HepG2 (cell line): Measurements from ENCODE around the gene ONECUT3. TPM values are rescaled to one million over a fixed set of nuclear protein-coding genes. Genes with fewer than 3 reads are reported as not detected.

Experiments used
- ATAC-seq: fragments of 200-7000 bp; cut with Tn5 transposase; 3 replicates; pipeline ENCODE4 v1.9.1; 2020; ENCODE audit warnings: mild to moderate bottlenecking, moderate library complexity
- BruUV-seq: library from RNA; stranded (reverse); fragments of 400-500 nt; replicated peaks from 2 replicates; lab custom pipeline; 2021; lab: Mats Ljungman, UMichigan
- CTCF ChIA-PET: fragments of 300-600 bp; formaldehyde crosslinking; extraction: SDS; loops from one replicate; lab custom pipeline; 2021; ENCODE audit warnings: low total read pairs, inconsistent platforms, low intra/inter-chr PET ratio; lab: Yijun Ruan, JAX
- POLR2A ChIA-PET: fragments of 350-600 bp; sonication (Branson Sonifier 250); formaldehyde crosslinking; loops from one replicate; lab custom pipeline; 2020; ENCODE audit warnings: antibody characterized with exemption, inconsistent platforms; lab: Yijun Ruan, JAX
- DNase-seq: peaks from one replicate; pipeline ENCODE4 v3.0.0-alpha.2; 2015; ENCODE audit warnings: low spot score
- FAIRE-seq: peaks from 3 replicates; lab custom pipeline; 2011; peaks lifted over from hg19 to GRCh38; lab: Jason Lieb, UNC
- H2AFZ ChIP-seq: one replicate; pipeline ENCODE4 v1.6.1; 2011; ENCODE audit warnings: low read length, inconsistent platforms
- H3K27ac ChIP-seq: fragments of 300-600 bp; 3 replicates; pipeline ENCODE4 v1.8.0; 2011; ENCODE audit warnings: mixed run types, mild to moderate bottlenecking, mixed read lengths, low read length, inconsistent platforms; ENCODE audit not compliant: insufficient read depth; ENCODE audit errors: extremely low read length
- H3K27me3 ChIP-seq, 2 experiments: fragments of 200-600 bp in 1 of 2; 2 replicates in 1 of 2; 3 replicates in 1 of 2; pipeline versions ENCODE4 v1.6.0 to v1.8.0; 2011; ENCODE audit warnings: low read length in 2 of 2, mild to moderate bottlenecking in 2 of 2, moderate library complexity in 2 of 2, inconsistent platforms in 1 of 2; ENCODE audit not compliant: insufficient read depth in 2 of 2, control insufficient read depth in 1 of 2
- H3K36me3 ChIP-seq, 2 experiments: fragments of 200-600 bp in 1 of 2; replicated peaks in 1 of 2; 2 replicates in 1 of 2; 3 replicates in 1 of 2; pipeline versions ENCODE4 v1.5.1 to v1.8.0; 2011; ENCODE audit warnings: low read length in 2 of 2, inconsistent platforms in 1 of 2; ENCODE audit not compliant: insufficient read depth in 2 of 2, control insufficient read depth in 1 of 2
- H3K4me1 ChIP-seq: 2 replicates; pipeline ENCODE4 v1.5.1; 2012; ENCODE audit warnings: low read length, inconsistent platforms; ENCODE audit not compliant: insufficient read depth
- H3K4me2 ChIP-seq: 2 replicates; pipeline ENCODE4 v1.6.0; 2011; ENCODE audit warnings: low read depth, low read length, inconsistent platforms
- H3K4me3 ChIP-seq, 3 experiments: fragments of 200-600 bp in 1 of 3; sonication (generic), shearing (Covaris generic) in 1 of 3; replicated peaks in 1 of 3; 2 replicates each; pipeline ENCODE4 v1.5.1; 2011 to 2016; ENCODE audit warnings: low read length in 3 of 3, inconsistent platforms in 2 of 3, low read depth in 2 of 3, mild to moderate bottlenecking in 2 of 3, control low read depth in 1 of 3, mixed read lengths in 1 of 3; ENCODE audit not compliant: insufficient read depth in 1 of 3
- H3K79me2 ChIP-seq: one replicate; pipeline ENCODE4 v1.6.1; 2011; ENCODE audit warnings: low read length, inconsistent platforms; ENCODE audit not compliant: insufficient read depth
- H3K9ac ChIP-seq: 2 replicates; pipeline ENCODE4 v1.6.0; 2011; ENCODE audit warnings: mild to moderate bottlenecking, low read depth, low read length, inconsistent platforms; ENCODE audit not compliant: insufficient read depth
- H3K9me3 ChIP-seq: 2 replicates; pipeline ENCODE4 v1.5.1; 2012; ENCODE audit warnings: mild to moderate bottlenecking, low read length
- H4K20me1 ChIP-seq: 2 replicates; pipeline ENCODE4 v1.6.0; 2011; ENCODE audit warnings: inconsistent platforms, mild to moderate bottlenecking, low read length, moderate library complexity; ENCODE audit not compliant: insufficient read depth
- AGO2 ChIP-seq: fragments of 200-400 bp; formaldehyde crosslinking; optimal IDR thresholded peaks from 2 replicates; pipeline ENCODE3; 2017; ENCODE audit warnings: mild to moderate bottlenecking, low read depth, low read length, moderate library complexity
- RBM22 ChIP-seq: fragments of 200-400 bp; formaldehyde crosslinking; optimal IDR thresholded peaks from 2 replicates; pipeline ENCODE3; 2017; ENCODE audit warnings: mild to moderate bottlenecking, low read length, moderate library complexity
- WGBS: methylation state at CpG from one replicate; pipeline ENCODE4 v1.1.6; 2017; ENCODE audit warnings: low lambda C conversion rate; 5-methylcytosine and 5-hydroxymethylcytosine counted together
- in situ Hi-C: cut with HindIII; loops from 2 replicates; pipeline ENCODE4 v1.10.0; 2017; ENCODE audit warnings: low pct_unique_long_range_greater_than_20kb; ENCODE audit not compliant: extremely low pct_ligation_motif_present
- intact Hi-C: fragments of 100-400 bp; cut with micrococcal nuclease; formaldehyde crosslinking; loops from one replicate; pipeline ENCODE4 v1.10.0; 2022; ENCODE audit not compliant: unreplicated experiment
- polyA plus RNA-seq, 8 experiments: library from polyadenylated mRNA; depleted of rRNA in 3 of 8; stranded (reverse) in 7 of 8; unstranded in 1 of 8; fragments of >200 nt; fragmentation: Illumina TruSeq in 4 of 8; extraction: Trizol in 4 of 8; gene quantifications; 2 replicates each; pipeline versions ENCODE4 v1.2.1 to v1.2.3, GENCODE V29; 2011 to 2016; ENCODE audit warnings: low read depth in 4 of 8, missing spikeins in 1 of 8, mixed read lengths in 1 of 8; ENCODE audit not compliant: insufficient read depth in 1 of 8
- total RNA-seq, 5 experiments: library from RNA; depleted of rRNA; stranded (reverse); fragments of >200 nt; fragmentation: Illumina TruSeq; extraction: Trizol; gene quantifications; 2 replicates each; pipeline ENCODE4 v1.2.3, GENCODE V29; 2016; ENCODE audit warnings: low read depth in 1 of 5
- TF ChIP-seq, protein P1 (sequence below): sonication (generic); formaldehyde crosslinking; IDR thresholded peaks from 2 replicates; pipeline ENCODE4 v1.4.0; 2020; ENCODE audit warnings: mild to moderate bottlenecking, low read depth, missing genetic modification reagents
- TF ChIP-seq, protein P2 (sequence below): sonication (generic); formaldehyde crosslinking; IDR thresholded peaks from 2 replicates; pipeline ENCODE4 v1.4.0; 2020; ENCODE audit warnings: missing genetic modification reagents

The ONECUT3 gene
- total and polyA plus RNA-seq, 2 of the 13 experiments (the other 11 are each of a cell fraction or from before 2014, with no cell fraction given) = under 0.01 TPM; not detected in 1

DNA sequence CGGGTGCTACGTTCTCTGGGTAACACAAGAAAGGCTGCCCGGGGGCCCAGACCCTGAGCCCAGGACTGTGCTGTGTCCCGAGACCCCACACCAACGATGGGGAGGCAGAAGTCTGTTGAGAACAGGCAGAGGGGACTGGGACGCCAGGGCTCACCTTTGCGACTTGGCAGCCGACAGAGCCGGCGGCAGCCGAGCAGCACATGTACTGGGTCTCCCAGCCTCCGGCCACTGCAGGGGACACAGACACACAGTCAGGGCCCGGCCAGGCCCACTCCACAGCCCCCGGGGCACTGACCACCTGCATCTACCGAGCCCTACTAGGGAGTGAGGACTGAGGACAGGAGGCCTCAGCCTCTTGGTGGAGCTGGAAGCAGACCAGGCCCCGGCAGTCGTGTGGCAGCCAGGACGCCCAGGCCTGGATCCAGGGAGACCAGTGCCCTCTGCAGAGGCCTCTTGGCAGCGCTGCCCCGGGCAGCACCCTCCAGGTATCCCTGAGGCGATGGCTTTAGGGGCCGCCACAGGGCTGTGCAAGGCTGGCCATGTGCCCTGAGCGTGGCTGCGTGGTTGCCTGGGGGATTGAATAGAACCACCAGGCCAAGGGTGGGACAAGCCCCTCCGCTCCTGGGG is 64.4 kb downstream of the ONECUT3 start:
- WGBS = 98% methylated on average over 10 of the region's 25 CpGs
- Histone ChIP-seq H3K4me3 (no peak overlapping the region), H3K9ac (no peak overlapping the region), H4K20me1 (no peaks in the 10 kb centered on the region), H3K27ac (no peak overlapping the region), H3K9me3 (no peaks in the 10 kb centered on the region), H3K4me2 (no peak overlapping the region), H3K27me3 (no peaks in the 10 kb centered on the region), H3K4me1 (peaks cover 12% of the 10 kb centered on the region), H3K36me3 (peaks cover 32 to 41% of the 10 kb centered on the region in 2 experiments)
- ChIA-PET POLR2A (no interaction called here), CTCF (no interaction called here)
- intact Hi-C loops = no loop called here
- DNase-seq (no peak), ATAC-seq (no peak), FAIRE-seq (no peak)
- BruUV-seq = no TSS peak
- in situ Hi-C loops = no loop called here
- TF ChIP-seq RBM22 = peak; percentile 44
- TF ChIP-seq, protein P1, sequence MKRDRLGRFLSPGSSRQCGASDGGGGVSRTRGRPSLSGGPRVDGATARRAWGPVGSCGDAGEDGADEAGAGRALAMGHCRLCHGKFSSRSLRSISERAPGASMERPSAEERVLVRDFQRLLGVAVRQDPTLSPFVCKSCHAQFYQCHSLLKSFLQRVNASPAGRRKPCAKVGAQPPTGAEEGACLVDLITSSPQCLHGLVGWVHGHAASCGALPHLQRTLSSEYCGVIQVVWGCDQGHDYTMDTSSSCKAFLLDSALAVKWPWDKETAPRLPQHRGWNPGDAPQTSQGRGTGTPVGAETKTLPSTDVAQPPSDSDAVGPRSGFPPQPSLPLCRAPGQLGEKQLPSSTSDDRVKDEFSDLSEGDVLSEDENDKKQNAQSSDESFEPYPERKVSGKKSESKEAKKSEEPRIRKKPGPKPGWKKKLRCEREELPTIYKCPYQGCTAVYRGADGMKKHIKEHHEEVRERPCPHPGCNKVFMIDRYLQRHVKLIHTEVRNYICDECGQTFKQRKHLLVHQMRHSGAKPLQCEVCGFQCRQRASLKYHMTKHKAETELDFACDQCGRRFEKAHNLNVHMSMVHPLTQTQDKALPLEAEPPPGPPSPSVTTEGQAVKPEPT (CRISPR knock-in tag) = no peak
- TF ChIP-seq, all 625 proteins: peak for 1
- no peak overlapping the region for H2AFZ ChIP-seq
- H3K79me2 ChIP-seq = no peaks in the 10 kb centered on the region

DNA sequence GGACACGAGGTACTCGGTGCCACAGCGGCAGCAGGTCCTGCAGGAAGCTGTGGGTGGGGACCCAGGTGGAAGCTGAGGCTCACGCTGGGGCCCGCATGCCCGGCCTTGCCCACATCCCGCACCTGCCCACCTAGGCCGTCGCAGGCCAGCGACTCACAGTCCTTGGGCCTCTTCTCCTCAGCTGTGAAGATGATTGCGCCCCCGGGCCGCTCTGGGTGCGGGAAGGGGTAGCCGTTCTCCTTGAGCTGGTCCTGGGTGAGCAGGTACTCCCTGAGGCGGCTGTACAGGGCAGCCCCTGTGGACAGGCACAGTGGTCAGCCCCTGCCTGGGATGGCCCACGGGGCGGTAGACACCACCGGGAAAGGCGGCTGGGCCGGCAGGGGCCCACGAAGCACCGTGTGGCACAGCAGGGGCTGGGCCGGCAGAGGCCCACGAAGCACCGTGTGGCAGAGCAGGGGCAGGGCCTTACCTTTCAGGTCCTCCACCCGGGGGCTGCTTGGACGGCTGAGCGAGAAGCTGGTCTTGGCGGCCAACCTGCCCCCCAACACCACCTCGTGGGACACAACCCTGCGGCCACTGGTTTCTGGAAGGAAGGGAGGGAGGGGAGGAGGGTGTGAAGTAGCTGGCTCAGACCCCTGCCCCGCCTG is 65.4 kb downstream of the ONECUT3 start:
- BruUV-seq = no TSS peak
- Histone ChIP-seq H3K9ac (no peak overlapping the region), H3K79me2 (no peaks in the 10 kb centered on the region), H3K27ac (no peak overlapping the region), H3K9me3 (no peaks in the 10 kb centered on the region), H2AFZ (no peak overlapping the region), H4K20me1 (no peaks in the 10 kb centered on the region), H3K27me3 (no peaks in the 10 kb centered on the region), H3K4me1 (peaks cover 5% of the 10 kb centered on the region), H3K4me3 (no peak overlapping the region), H3K4me2 (no peak overlapping the region), H3K36me3 (peaks cover 35 to 47% of the 10 kb centered on the region in 2 experiments)
- DNase-seq (no peak), FAIRE-seq (no peak), ATAC-seq (no peak)
- POLR2A ChIA-PET = no interaction called here
- in situ Hi-C loops = no loop called here
- CTCF ChIA-PET = no interaction called here
- TF ChIP-seq AGO2 = peak; percentile 15
- TF ChIP-seq, protein P2, sequence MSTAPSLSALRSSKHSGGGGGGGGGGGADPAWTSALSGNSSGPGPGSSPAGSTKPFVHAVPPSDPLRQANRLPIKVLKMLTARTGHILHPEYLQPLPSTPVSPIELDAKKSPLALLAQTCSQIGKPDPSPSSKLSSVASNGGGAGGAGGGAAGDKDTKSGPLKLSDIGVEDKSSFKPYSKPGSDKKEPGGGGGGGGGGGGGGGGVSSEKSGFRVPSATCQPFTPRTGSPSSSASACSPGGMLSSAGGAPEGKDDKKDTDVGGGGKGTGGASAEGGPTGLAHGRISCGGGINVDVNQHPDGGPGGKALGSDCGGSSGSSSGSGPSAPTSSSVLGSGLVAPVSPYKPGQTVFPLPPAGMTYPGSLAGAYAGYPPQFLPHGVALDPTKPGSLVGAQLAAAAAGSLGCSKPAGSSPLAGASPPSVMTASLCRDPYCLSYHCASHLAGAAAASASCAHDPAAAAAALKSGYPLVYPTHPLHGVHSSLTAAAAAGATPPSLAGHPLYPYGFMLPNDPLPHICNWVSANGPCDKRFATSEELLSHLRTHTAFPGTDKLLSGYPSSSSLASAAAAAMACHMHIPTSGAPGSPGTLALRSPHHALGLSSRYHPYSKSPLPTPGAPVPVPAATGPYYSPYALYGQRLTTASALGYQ = no peak
- intact Hi-C loops = no loop called here
- 100% methylated on average over 5 of the region's 33 CpGs for WGBS
